KMS-11 (cell line): ENCODE measurements around the gene FRK.

Experiments used
- H2AFZ ChIP-seq: fragments of 200-600 bp; sonication (generic); 2 replicates; pipeline ENCODE4 v1.6.1; 2016; ENCODE audit warnings: antibody characterized with exemption, mixed run types, low read depth
- H3K27ac ChIP-seq: fragments of 200-600 bp; sonication (generic); 2 replicates; pipeline ENCODE4 v1.6.1; 2016; ENCODE audit warnings: mild to moderate bottlenecking, mixed run types
- H3K27me3 ChIP-seq: fragments of 200-600 bp; sonication (generic); 2 replicates; pipeline ENCODE4 v1.6.1; 2017; ENCODE audit warnings: mild to moderate bottlenecking, low read depth, mixed run types, moderate library complexity; ENCODE audit not compliant: insufficient read depth
- H3K36me3 ChIP-seq: fragments of 200-600 bp; sonication (generic); 2 replicates; pipeline ENCODE4 v1.6.1; 2017; ENCODE audit warnings: mild to moderate bottlenecking, mixed run types; ENCODE audit not compliant: insufficient read depth
- H3K4me1 ChIP-seq: fragments of 200-600 bp; sonication (generic); 2 replicates; pipeline ENCODE4 v1.6.1; 2016; ENCODE audit warnings: mild to moderate bottlenecking, low read depth, mixed run types; ENCODE audit not compliant: poor library complexity, severe bottlenecking
- H3K4me2 ChIP-seq: fragments of 200-600 bp; sonication (generic); 2 replicates; pipeline ENCODE4 v1.7.0; 2016; ENCODE audit warnings: mild to moderate bottlenecking, mixed run types
- H3K4me3 ChIP-seq: fragments of 200-600 bp; sonication (generic); IDR thresholded peaks from 2 replicates; pipeline ENCODE4 v1.6.1; 2017; ENCODE audit warnings: low read depth, low read length, mixed read lengths; ENCODE audit not compliant: insufficient read depth
- H3K79me2 ChIP-seq: fragments of 200-600 bp; sonication (generic); 2 replicates; pipeline ENCODE4 v1.6.1; 2016; ENCODE audit warnings: low read depth, mixed run types; ENCODE audit not compliant: insufficient read depth
- H3K9ac ChIP-seq: fragments of 200-600 bp; sonication (generic); 2 replicates; pipeline ENCODE4 v1.6.1; 2016; ENCODE audit warnings: mild to moderate bottlenecking, mixed run types
- H4K20me1 ChIP-seq: fragments of 200-600 bp; sonication (generic); 2 replicates; pipeline ENCODE4 v1.6.1; 2016; ENCODE audit warnings: mild to moderate bottlenecking, mixed run types; ENCODE audit not compliant: insufficient read depth
- TF ChIP-seq, protein P1 (sequence below): fragments of 200-600 bp; sonication (generic); conservative IDR thresholded peaks from 2 replicates; pipeline ENCODE4 v1.6.1; 2017; ENCODE audit warnings: low read depth, mild to moderate bottlenecking, antibody characterized with exemption, low read length, moderate library complexity, mixed read lengths

Gene FRK

DNA sequence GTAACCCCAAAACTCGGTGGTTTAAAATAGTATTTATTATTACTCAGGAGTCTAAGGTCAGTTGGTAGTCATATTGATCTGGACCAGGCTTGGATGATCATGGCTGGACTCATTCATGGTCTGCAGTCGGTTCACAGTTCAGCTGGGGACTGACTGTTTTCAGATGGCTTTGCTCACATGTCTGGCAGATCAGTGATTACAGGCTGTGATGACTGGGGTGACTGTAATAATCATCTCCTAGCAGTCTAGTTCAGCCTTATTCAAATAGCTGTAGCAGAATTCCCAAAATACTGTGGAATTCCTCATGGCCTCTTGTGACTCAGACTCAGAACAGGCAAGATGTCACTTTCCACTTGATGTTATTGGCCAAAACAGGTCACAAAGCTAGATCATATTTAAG lies 23.6 kb upstream of the FRK start:
- Histone ChIP-seq H2AFZ (no peak overlapping the region), H4K20me1 (no peaks in the 10 kb centered on the region), H3K27ac (no peak overlapping the region), H3K79me2 (no peaks in the 10 kb centered on the region), H3K4me1 (peaks cover 13% of the 10 kb centered on the region), H3K36me3 (no peaks in the 10 kb centered on the region), H3K4me3 (no peak overlapping the region), H3K4me2 (no peak overlapping the region), H3K9ac (no peak overlapping the region), H3K27me3 (no peaks in the 10 kb centered on the region)
- TF ChIP-seq, protein P1, sequence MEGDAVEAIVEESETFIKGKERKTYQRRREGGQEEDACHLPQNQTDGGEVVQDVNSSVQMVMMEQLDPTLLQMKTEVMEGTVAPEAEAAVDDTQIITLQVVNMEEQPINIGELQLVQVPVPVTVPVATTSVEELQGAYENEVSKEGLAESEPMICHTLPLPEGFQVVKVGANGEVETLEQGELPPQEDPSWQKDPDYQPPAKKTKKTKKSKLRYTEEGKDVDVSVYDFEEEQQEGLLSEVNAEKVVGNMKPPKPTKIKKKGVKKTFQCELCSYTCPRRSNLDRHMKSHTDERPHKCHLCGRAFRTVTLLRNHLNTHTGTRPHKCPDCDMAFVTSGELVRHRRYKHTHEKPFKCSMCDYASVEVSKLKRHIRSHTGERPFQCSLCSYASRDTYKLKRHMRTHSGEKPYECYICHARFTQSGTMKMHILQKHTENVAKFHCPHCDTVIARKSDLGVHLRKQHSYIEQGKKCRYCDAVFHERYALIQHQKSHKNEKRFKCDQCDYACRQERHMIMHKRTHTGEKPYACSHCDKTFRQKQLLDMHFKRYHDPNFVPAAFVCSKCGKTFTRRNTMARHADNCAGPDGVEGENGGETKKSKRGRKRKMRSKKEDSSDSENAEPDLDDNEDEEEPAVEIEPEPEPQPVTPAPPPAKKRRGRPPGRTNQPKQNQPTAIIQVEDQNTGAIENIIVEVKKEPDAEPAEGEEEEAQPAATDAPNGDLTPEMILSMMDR: no peak

DNA sequence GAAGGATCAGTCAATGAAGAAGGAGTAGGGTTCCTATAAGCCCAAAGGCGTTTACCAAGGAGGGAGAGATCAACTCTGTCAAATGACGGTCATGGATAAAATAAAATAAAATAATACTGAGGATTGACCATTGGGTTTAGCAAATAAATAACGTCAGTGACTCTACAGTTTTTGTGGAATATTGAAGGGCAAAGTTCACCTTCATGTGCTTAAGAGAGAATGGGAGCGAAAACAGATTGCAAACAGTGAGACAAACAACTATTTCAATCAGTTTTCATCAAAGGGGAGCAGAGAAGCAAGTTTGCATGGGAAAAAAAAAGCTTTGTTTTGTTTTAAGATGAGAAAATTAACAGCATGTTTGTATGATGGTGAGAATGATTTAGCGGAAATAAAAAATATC lies 22.4 kb upstream of the FRK start:
- Histone ChIP-seq H3K4me3 (no peak overlapping the region), H3K9ac (no peak overlapping the region), H4K20me1 (no peaks in the 10 kb centered on the region), H3K36me3 (no peaks in the 10 kb centered on the region), H3K27ac (no peak overlapping the region), H3K4me2 (no peak overlapping the region), H3K27me3 (no peaks in the 10 kb centered on the region), H3K79me2 (no peaks in the 10 kb centered on the region), H2AFZ (no peak overlapping the region), H3K4me1 (peaks cover 11% of the 10 kb centered on the region)
- TF ChIP-seq, protein P1: no peak

DNA sequence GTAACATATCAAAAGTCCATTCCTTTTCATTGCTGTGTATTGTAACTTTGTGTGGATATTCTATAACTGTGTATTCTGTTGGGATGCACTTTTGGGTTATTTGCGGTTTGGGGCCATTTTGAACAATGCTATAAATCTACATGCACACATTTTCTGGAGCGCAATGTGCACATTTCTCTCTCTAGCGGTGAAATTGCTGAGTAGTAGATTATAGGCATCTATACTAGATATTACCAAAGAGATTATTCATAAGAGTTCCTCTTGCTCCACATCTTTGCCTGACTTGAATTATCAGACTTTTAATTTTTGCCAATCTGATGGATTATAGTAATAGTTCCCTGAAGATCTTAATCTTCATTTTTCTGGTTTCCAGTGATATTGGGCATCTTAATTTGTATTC lies 18.3 kb upstream of the FRK start:
- Histone ChIP-seq H3K4me2 (no peak overlapping the region), H3K27ac (no peak overlapping the region), H3K9ac (no peak overlapping the region), H3K27me3 (no peaks in the 10 kb centered on the region), H3K4me1 (no peaks in the 10 kb centered on the region), H3K79me2 (no peaks in the 10 kb centered on the region), H4K20me1 (no peaks in the 10 kb centered on the region), H3K4me3 (no peak overlapping the region), H2AFZ (no peak overlapping the region), H3K36me3 (no peaks in the 10 kb centered on the region)
- TF ChIP-seq, protein P1: no peak

DNA sequence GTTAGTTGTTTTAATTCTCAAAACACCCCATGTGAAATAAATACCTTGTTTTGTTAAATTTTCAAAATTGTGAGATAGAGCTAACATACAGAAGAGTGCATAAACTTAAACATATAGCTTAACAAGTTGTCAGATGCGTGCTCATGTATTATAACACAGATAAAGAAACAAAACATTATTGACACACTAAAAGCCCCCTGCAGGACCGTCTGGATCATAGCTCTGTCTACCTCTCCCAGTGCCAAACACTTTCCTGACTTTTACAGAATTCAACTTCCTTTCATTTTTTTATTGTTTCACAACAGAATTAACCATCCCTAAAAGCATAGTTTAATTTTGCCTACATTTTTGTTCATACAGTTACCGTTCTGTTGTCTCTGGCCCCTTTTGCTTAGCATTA lies 17.8 kb upstream of the FRK start:
- H3K4me3 ChIP-seq: no peak overlapping the region
- no peaks in the 10 kb centered on the region for H4K20me1 ChIP-seq
- H3K4me2 ChIP-seq: no peak overlapping the region
- no peaks in the 10 kb centered on the region for H3K4me1 ChIP-seq
- H3K27me3 ChIP-seq: no peaks in the 10 kb centered on the region
- no peak overlapping the region for H3K9ac ChIP-seq
- no peaks in the 10 kb centered on the region for H3K36me3 ChIP-seq
- no peaks in the 10 kb centered on the region for H3K79me2 ChIP-seq
- H3K27ac ChIP-seq: no peak overlapping the region
- TF ChIP-seq, protein P1: no peak
- no peak overlapping the region for H2AFZ ChIP-seq
